Activated T-cell treated with anti-CD3 and anti-CD28 coated beads, Interleukin-2, amount 50 U/mL, for 72 hours (primary cell): ENCODE results near the gene HES7. TPM values are rescaled to one million over a fixed set of nuclear protein-coding genes. Genes with fewer than 3 reads are reported as not detected.
"Not testable (repeated sequence)": the region's sequence is repeated elsewhere in the genome, so short reads cannot be mapped to it uniquely, and the experiment has no call there.

ENCODE experiments used
- ATAC-seq, 2 donors: fragments of 150-1000 bp; cut with Tn5 transposase; replicated peaks in 1 of 2; 2 replicates each; pipeline ENCODE4 v1.10.0; 2021; ENCODE audit warnings: moderate library complexity in 2 of 2, mild to moderate bottlenecking in 1 of 2
- DNase-seq, 2 donors: peaks; one replicate each; pipeline ENCODE4 v3.0.0; 2021 to 2022; ENCODE audit warnings: mixed read lengths in 1 of 2
- H3K27ac Mint-ChIP-seq: one replicate; pipeline ENCODE4 v1.8.0; 2022; ENCODE audit warnings: mild to moderate bottlenecking, moderate library complexity, mixed read lengths
- H3K27me3 Mint-ChIP-seq: one replicate; pipeline ENCODE4 v1.8.0; 2022; ENCODE audit warnings: low read depth, mixed read lengths
- H3K36me3 Mint-ChIP-seq, 2 donors: one replicate each; pipeline ENCODE4 v1.8.0; 2022; ENCODE audit warnings: mixed read lengths in 2 of 2, mild to moderate bottlenecking in 1 of 2; ENCODE audit not compliant: insufficient read depth in 2 of 2
- H3K4me1 Mint-ChIP-seq: one replicate; pipeline ENCODE4 v1.8.0; 2022; ENCODE audit warnings: low read depth, mixed read lengths
- H3K4me3 Mint-ChIP-seq, 2 donors: one replicate each; pipeline ENCODE4 v1.8.0; 2022; ENCODE audit warnings: mild to moderate bottlenecking in 2 of 2, mixed read lengths in 2 of 2, moderate library complexity in 2 of 2
- H3K9me3 Mint-ChIP-seq, 2 donors: one replicate each; pipeline ENCODE4 v1.8.0; 2022; ENCODE audit warnings: mixed read lengths in 2 of 2
- total RNA-seq, 2 donors: library from RNA; stranded (reverse); gene quantifications; one replicate each; pipeline ENCODE4 v1.2.3, GENCODE V29; 2022

HES7 gene
- total RNA-seq, 2 donors from 2014 or later: 1.5 to 4.3 TPM

DNA sequence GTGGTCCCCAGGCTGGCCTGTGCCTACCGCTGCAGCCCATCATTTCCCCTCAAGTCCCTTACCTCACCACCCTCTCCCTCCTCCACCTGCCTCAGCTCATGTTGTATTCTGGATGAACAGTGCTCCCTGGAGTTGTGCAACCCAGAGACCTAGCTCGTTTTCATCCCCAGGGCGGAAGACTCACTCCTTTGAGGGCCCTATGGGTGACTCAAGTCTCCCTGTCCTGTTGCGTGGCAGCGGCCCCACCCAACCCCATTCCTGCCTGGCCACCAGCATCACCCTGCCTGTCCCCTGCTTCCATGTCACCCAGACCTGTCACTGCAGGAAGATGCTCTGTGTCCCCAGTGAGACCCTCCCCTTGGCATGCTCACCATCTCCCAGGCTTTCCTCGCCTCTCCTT lies 39.7 kb downstream of the HES7 start:
- no peak for ATAC-seq
- peaks cover 13% of the 10 kb centered on the region for H3K4me1 Mint-ChIP-seq
- no peak for DNase-seq
- H3K9me3 Mint-ChIP-seq: no peaks in the 10 kb centered on the region
- H3K4me3 Mint-ChIP-seq: no peak overlapping the region
- H3K36me3 Mint-ChIP-seq: peaks cover 0 to 7% of the 10 kb centered on the region in 2 donors
- no peak overlapping the region for H3K27ac Mint-ChIP-seq
- peaks cover 10% of the 10 kb centered on the region for H3K27me3 Mint-ChIP-seq

GRCh38 chr17:8082292-8082691 lies 41.6 kb downstream of the HES7 start:
- peaks cover 13% of the 10 kb centered on the region for H3K4me1 Mint-ChIP-seq
- no peak overlapping the region for H3K4me3 Mint-ChIP-seq
- ATAC-seq (no peak), DNase-seq (no peak)
- no peaks in the 10 kb centered on the region for H3K9me3 Mint-ChIP-seq
- H3K27ac Mint-ChIP-seq: no peak overlapping the region
- no peaks in the 10 kb centered on the region for H3K27me3 Mint-ChIP-seq
- H3K36me3 Mint-ChIP-seq: peaks cover 0 to 7% of the 10 kb centered on the region in 2 donors

DNA sequence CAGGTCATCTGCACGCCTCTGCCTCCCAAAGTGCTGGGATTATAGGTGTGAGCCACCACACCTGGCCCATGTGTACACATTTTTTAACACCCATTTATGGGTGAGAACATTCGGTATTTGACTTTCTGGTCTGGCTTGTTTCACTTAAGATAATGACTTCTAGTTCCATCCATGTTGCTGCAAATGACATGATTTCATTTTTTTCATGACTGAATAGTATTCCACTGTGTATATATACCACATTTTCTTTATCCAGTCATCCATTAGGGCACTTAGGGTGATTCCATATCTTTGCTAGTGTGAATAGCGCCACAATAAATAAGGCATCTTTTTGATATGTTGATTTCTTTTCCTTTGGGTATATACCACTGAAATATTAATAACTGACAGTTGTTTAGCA lies 42.0 kb downstream of the HES7 start:
- Mint-ChIP-seq H3K9me3 (no peaks in the 10 kb centered on the region), H3K27me3 (no peaks in the 10 kb centered on the region), H3K27ac (no peak overlapping the region), H3K4me1 (peaks cover 13% of the 10 kb centered on the region), H3K4me3 (peak overlapping the region in 1 of 2 donors; percentile 32), H3K36me3 (peaks cover 0 to 7% of the 10 kb centered on the region in 2 donors)
- ATAC-seq (no peak), DNase-seq (no peak)

DNA sequence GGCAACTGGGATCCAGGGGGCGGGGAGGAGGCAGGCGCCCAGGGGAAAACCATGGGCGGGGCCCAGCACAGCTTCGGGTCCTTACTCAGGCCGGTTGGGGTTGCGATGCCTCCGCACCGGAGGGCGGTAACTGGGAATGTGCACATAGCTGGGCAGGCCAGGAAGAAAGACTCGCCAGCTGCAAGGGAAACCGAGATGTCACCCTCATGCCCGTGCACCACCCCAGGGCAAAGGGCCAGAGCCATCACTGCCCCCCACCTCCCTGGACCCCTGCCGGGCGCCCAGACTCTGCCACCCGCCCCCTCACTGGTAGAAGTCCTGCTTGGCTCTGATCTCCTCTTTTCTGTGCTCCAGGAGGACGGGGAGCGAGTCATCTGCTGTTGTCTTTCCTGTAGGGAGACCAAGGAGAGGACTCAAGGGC lies 43.1 kb downstream of the HES7 start:
- H3K36me3 Mint-ChIP-seq: peaks cover 0 to 7% of the 10 kb centered on the region in 2 donors
- peak overlapping the region; percentile 95 to 96 for H3K4me3 Mint-ChIP-seq
- ATAC-seq (no peak), DNase-seq (no peak)
- H3K27me3 Mint-ChIP-seq: no peaks in the 10 kb centered on the region
- peaks cover 13% of the 10 kb centered on the region for H3K4me1 Mint-ChIP-seq
- H3K9me3 Mint-ChIP-seq: no peaks in the 10 kb centered on the region
- H3K27ac Mint-ChIP-seq: no peak overlapping the region

DNA sequence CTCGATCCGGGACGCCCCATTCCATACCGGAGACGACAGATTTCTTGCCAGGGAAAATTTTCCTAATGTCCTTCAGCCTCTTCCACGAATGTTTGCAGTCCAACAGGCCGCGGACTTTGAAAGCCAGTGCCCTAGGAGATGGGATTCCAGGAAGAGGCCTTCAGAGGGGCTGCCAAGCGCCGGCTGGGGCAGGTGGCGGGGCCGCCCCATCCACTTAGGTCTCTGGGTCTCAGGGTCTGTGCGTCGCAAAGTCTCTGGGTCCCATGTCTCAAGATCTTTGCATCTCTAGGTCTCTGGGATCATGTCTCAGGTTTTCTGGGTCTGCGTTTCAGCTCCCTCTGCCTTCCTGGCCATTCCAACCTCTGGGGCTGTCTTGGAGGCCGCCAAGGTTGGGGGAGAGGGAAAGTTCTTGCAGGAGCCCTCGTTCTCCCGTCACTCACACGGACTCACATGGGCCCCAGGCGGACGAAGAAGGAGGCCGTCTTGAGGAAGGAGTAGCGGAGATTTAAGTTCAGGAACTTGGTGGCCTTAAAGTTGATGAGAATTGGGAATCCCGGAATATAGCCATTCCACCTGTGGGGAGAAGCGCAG lies 43.6 kb downstream of the HES7 start:
- Mint-ChIP-seq H3K36me3 (peaks cover 0 to 7% of the 10 kb centered on the region in 2 donors), H3K27ac (no peak overlapping the region), H3K4me1 (peaks cover 13% of the 10 kb centered on the region), H3K4me3 (peak overlapping the region; percentile 95 to 96), H3K27me3 (no peaks in the 10 kb centered on the region), H3K9me3 (no peaks in the 10 kb centered on the region)
- ATAC-seq (no peak), DNase-seq (no peak)

DNA sequence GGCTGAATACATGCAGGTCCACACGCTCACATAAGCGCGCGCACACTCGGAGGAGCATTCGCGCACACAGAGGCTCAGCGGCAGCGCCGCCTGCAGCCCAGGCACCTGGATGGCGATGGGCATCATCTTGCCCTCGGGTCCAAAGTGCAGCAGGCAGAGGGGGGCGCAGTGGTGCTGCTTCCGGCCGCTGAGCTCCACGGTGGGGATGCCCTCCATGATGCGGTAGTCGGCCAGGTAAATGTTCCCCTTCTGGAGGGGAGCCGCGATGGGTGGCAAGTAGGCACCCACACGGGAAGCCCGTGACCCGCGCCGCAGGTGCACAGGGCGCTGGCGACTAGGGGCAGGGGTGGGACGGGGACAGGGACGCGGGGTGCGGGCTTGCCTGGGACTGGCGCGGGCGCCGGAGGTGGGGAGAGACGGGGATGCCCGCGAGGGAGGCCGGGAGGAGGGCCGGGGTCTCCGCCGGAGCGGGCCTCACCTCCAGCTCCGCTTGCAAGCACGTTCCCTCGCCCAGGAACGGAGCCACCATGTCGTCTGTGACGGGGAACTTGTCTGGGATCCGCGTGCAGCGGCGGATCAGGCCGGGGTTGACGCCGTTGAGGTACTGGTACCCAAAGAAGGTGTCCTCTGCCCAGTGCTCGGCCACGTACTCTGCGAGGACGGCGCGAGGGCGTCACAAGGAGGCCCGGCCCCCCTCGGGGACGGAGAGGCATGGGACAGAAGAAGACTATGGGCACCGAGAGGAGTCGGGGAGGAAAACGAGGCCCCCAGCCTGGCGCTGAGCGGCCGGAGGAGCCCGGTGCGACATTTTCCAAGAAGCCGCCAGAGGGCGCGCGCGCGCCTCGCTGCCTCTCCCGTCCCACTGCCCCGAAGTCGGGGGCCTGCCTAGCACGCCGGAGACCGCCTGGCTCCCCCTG lies 44.4 kb downstream of the HES7 start:
- peaks cover 0 to 7% of the 10 kb centered on the region in 2 donors for H3K36me3 Mint-ChIP-seq
- no peaks in the 10 kb centered on the region for H3K9me3 Mint-ChIP-seq
- peaks cover 13% of the 10 kb centered on the region for H3K4me1 Mint-ChIP-seq
- peak; percentile 92 for ATAC-seq
- peaks cover 7% of the 10 kb centered on the region for H3K27me3 Mint-ChIP-seq
- peak overlapping the region; percentile 95 to 96 for H3K4me3 Mint-ChIP-seq
- no peak overlapping the region for H3K27ac Mint-ChIP-seq
- peak; percentile 88 to 89 for DNase-seq

- not testable (repeated sequence) for DNase-seq, H3K4me3 Mint-ChIP-seq, ATAC-seq, H3K9me3 Mint-ChIP-seq, H3K36me3 Mint-ChIP-seq, H3K27ac Mint-ChIP-seq
- peaks cover 29% of the 10 kb centered on the region for H3K4me1 Mint-ChIP-seq
- H3K27me3 Mint-ChIP-seq: peaks cover 24% of the 10 kb centered on the region
Observed at GRCh38 chr17:8077939-8078338, 46.0 kb downstream of the HES7 start.

GRCh38 chr17:8076502-8077266 lies 47.2 kb downstream of the HES7 start:
- peaks cover 36% of the 10 kb centered on the region for H3K27me3 Mint-ChIP-seq
- no peaks in the 10 kb centered on the region for H3K9me3 Mint-ChIP-seq
- ATAC-seq (no peak), DNase-seq (no peak)
- H3K36me3 Mint-ChIP-seq: peaks cover 0 to 5% of the 10 kb centered on the region in 2 donors
- no peak overlapping the region for H3K27ac Mint-ChIP-seq
- H3K4me3 Mint-ChIP-seq: no peak overlapping the region
- peaks cover 41% of the 10 kb centered on the region for H3K4me1 Mint-ChIP-seq

DNA sequence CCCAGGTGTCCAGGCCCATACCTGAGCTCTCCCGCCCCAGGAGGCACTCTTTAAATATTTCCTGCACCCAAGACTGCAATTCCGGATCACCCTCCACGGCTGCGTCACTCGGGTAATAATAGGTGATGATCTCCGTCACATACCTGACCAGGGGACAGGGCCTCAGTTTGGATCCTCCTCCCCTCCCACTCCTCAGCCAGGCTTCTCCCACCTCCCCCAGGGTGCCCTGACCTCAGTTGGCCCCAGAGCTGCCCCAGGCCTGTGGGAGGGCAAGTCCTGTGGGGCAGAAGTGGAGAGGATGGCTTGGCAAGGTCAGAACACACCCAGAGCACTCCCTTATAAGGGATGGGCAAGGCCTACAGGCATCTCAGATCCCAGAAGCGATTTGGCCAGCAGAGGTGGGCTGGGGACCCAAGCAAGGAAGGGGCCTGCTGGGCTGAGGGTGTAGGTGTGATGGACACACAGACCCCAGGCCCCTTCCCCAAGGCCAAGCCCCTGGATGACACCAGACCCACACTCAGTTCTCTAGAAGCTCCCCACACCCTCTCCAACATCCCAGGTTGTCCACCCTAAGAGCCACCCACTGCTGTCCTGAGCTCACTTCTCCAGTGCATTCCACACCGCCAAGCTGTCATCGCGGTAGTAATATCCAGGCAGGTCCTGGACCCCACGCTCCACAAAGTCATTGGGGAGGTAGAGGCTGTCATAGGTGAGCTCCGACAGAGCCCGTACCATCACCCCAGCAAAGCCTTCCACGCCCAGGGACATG lies 48.1 kb downstream of the HES7 start:
- DNase-seq (no peak), ATAC-seq (no peak)
- peaks cover 35% of the 10 kb centered on the region for H3K4me1 Mint-ChIP-seq
- H3K9me3 Mint-ChIP-seq: no peaks in the 10 kb centered on the region
- no peak overlapping the region for H3K27ac Mint-ChIP-seq
- H3K27me3 Mint-ChIP-seq: peaks cover 45% of the 10 kb centered on the region
- H3K36me3 Mint-ChIP-seq: peaks cover 0 to 3% of the 10 kb centered on the region in 2 donors
- H3K4me3 Mint-ChIP-seq: no peak overlapping the region

GRCh38 chr17:8075081-8075480 lies 48.8 kb downstream of the HES7 start:
- ATAC-seq: no peak
- DNase-seq: no peak
- no peak overlapping the region for H3K4me3 Mint-ChIP-seq
- peaks cover 0 to 3% of the 10 kb centered on the region in 2 donors for H3K36me3 Mint-ChIP-seq
- H3K4me1 Mint-ChIP-seq: peaks cover 29% of the 10 kb centered on the region
- H3K27ac Mint-ChIP-seq: no peak overlapping the region
- H3K27me3 Mint-ChIP-seq: peaks cover 49% of the 10 kb centered on the region
- no peaks in the 10 kb centered on the region for H3K9me3 Mint-ChIP-seq

GRCh38 chr17:8074554-8074953 lies 49.4 kb downstream of the HES7 start:
- ATAC-seq (no peak), DNase-seq (no peak)
- peaks cover 28% of the 10 kb centered on the region for H3K4me1 Mint-ChIP-seq
- H3K27me3 Mint-ChIP-seq: peaks cover 49% of the 10 kb centered on the region
- peaks cover 0 to 1% of the 10 kb centered on the region in 2 donors for H3K36me3 Mint-ChIP-seq
- peak overlapping the region; percentile 5 to 91 for H3K4me3 Mint-ChIP-seq
- H3K9me3 Mint-ChIP-seq: no peaks in the 10 kb centered on the region
- no peak overlapping the region for H3K27ac Mint-ChIP-seq

GRCh38 chr17:8073627-8074484 lies 50.0 kb downstream of the HES7 start:
- peaks cover 28% of the 10 kb centered on the region for H3K4me1 Mint-ChIP-seq
- H3K4me3 Mint-ChIP-seq: peak overlapping the region; percentile 74 to 91
- ATAC-seq: peak; percentile 87 to 91
- H3K27me3 Mint-ChIP-seq: peaks cover 49% of the 10 kb centered on the region
- H3K9me3 Mint-ChIP-seq: no peaks in the 10 kb centered on the region
- no peaks in the 10 kb centered on the region for H3K36me3 Mint-ChIP-seq
- DNase-seq: peak; percentile 88 to 89
- no peak overlapping the region for H3K27ac Mint-ChIP-seq
